Measurements from ENCODE around the gene CFP. TPM values are rescaled to one million over a fixed set of nuclear protein-coding genes. Genes with fewer than 3 reads are reported as not detected.

Gene CFP
- polyA plus RNA-seq, 2 of the 4 experiments (the other 2 are of a cell fraction): 0.14 to 0.54 TPM

- TF ChIP-seq, protein P1, sequence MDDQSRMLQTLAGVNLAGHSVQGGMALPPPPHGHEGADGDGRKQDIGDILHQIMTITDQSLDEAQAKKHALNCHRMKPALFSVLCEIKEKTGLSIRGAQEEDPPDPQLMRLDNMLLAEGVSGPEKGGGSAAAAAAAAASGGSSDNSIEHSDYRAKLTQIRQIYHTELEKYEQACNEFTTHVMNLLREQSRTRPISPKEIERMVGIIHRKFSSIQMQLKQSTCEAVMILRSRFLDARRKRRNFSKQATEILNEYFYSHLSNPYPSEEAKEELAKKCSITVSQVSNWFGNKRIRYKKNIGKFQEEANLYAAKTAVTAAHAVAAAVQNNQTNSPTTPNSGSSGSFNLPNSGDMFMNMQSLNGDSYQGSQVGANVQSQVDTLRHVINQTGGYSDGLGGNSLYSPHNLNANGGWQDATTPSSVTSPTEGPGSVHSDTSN (IDR thresholded peaks at IDR 0.05): peak; percentile 46; the same call in 1 of the 2 replicates
- TF ChIP-seq POLR2A (IDR thresholded peaks at IDR 0.05; ENCODE audit: low read length): peak; percentile 32
- no peak for TF ChIP-seq ZSCAN20 (CRISPR knock-in tag; IDR thresholded peaks at IDR 0.05)
- TF ChIP-seq RARB (CRISPR knock-in tag; IDR thresholded peaks at IDR 0.05): no peak
- TF ChIP-seq EHF (CRISPR knock-in tag; IDR thresholded peaks at IDR 0.05): no peak
- TF ChIP-seq NR3C1 (IDR thresholded peaks at IDR 0.05): no peak
- TF ChIP-seq HOXB13 (CRISPR knock-in tag; IDR thresholded peaks at IDR 0.05; ENCODE audit: low read depth): no peak
- no peak for TF ChIP-seq CBX8 (IDR thresholded peaks at IDR 0.05)
- no peak for TF ChIP-seq SMC3 (IDR thresholded peaks at IDR 0.05)
- TF ChIP-seq RAD21 (conservative IDR thresholded peaks at IDR 0.05 in 1 of 2, IDR thresholded peaks at IDR 0.05 in 1 of 2): no peak
- TF ChIP-seq RCOR1 (IDR thresholded peaks at IDR 0.05; ENCODE audit: low read depth, low read length): no peak
- no peak for TF ChIP-seq KDM5A (IDR thresholded peaks at IDR 0.05)
- peak in 1 of 2 experiments; percentile 62; a peak in 2 of 5 replicates for TF ChIP-seq JUN (IDR thresholded peaks at IDR 0.05)
- no peak for TF ChIP-seq TFCP2L1 (CRISPR knock-in tag; IDR thresholded peaks at IDR 0.05)
- no peak for TF ChIP-seq GATA3 (IDR thresholded peaks at IDR 0.05; ENCODE audit: borderline replicate concordance)
- TF ChIP-seq CHD2 (IDR thresholded peaks at IDR 0.05; ENCODE audit: low read length, partially characterized antibody): no peak
- TF ChIP-seq E2F6 (IDR thresholded peaks at IDR 0.05; ENCODE audit: borderline replicate concordance, low read depth): no peak
- TF ChIP-seq, protein P2, sequence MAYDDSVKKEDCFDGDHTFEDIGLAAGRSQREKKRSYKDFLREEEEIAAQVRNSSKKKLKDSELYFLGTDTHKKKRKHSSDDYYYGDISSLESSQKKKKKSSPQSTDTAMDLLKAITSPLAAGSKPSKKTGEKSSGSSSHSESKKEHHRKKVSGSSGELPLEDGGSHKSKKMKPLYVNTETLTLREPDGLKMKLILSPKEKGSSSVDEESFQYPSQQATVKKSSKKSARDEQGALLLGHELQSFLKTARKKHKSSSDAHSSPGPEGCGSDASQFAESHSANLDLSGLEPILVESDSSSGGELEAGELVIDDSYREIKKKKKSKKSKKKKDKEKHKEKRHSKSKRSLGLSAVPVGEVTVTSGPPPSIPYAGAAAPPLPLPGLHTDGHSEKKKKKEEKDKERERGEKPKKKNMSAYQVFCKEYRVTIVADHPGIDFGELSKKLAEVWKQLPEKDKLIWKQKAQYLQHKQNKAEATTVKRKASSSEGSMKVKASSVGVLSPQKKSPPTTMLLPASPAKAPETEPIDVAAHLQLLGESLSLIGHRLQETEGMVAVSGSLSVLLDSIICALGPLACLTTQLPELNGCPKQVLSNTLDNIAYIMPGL (CRISPR knock-in tag; IDR thresholded peaks at IDR 0.05; ENCODE audit: borderline replicate concordance): no peak
- TF ChIP-seq HDAC2 (IDR thresholded peaks at IDR 0.05): no peak
- TF ChIP-seq ZNF302 (CRISPR knock-in tag; IDR thresholded peaks at IDR 0.05): no peak
- TF ChIP-seq ESRRA (IDR thresholded peaks at IDR 0.05; ENCODE audit: borderline replicate concordance, low read length): no peak
- TF ChIP-seq ZC3H11A (IDR thresholded peaks at IDR 0.05): no peak
- TF ChIP-seq CTCF (IDR thresholded peaks at IDR 0.05): no peak
- no peak for TF ChIP-seq HEYL (CRISPR knock-in tag; IDR thresholded peaks at IDR 0.05)
- TF ChIP-seq KDM1A (IDR thresholded peaks at IDR 0.05; ENCODE audit: low read depth): no peak
- no peak for TF ChIP-seq EP300 (IDR thresholded peaks at IDR 0.05)
- TF ChIP-seq, protein P3, sequence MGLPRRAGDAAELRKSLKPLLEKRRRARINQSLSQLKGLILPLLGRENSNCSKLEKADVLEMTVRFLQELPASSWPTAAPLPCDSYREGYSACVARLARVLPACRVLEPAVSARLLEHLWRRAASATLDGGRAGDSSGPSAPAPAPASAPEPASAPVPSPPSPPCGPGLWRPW (IDR thresholded peaks at IDR 0.05): no peak
- TF ChIP-seq NFE2L2 (conservative IDR thresholded peaks at IDR 0.05; ENCODE audit: low read length): no peak
- TF ChIP-seq MYC (IDR thresholded peaks at IDR 0.05; ENCODE audit: borderline replicate concordance, low read length): peak; percentile 24; the same call in 1 of the 2 replicates
- TF ChIP-seq RFX5 (IDR thresholded peaks at IDR 0.05): peak; percentile 33; the same call in 1 of the 2 replicates
- TF ChIP-seq BCL3 (IDR thresholded peaks at IDR 0.05): 0 out of 3 replicates have a peak, but pooled peaks have one; percentile 12
- TF ChIP-seq MAFK (IDR thresholded peaks at IDR 0.05; ENCODE audit: partially characterized antibody): no peak
- TF ChIP-seq HOXB5 (CRISPR knock-in tag; IDR thresholded peaks at IDR 0.05): no peak
- no peak for TF ChIP-seq FOXS1 (CRISPR knock-in tag; IDR thresholded peaks at IDR 0.05)
- TF ChIP-seq, protein P4, sequence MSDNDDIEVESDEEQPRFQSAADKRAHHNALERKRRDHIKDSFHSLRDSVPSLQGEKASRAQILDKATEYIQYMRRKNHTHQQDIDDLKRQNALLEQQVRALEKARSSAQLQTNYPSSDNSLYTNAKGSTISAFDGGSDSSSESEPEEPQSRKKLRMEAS (IDR thresholded peaks at IDR 0.05): peak; percentile 36; the same call in 1 of the 2 replicates
- no peak for TF ChIP-seq BHLHE40 (IDR thresholded peaks at IDR 0.05; ENCODE audit: low read depth, low read length)
These were observed 20.7 kb upstream of the CFP start, which contains the start of gene ELK1 (continued) for GRCh38 chrX:47650164-47651042.

All from A549 (cell line).